Placental epithelial cell (primary cell): Measurements from ENCODE around the gene SZT2. TPM values are rescaled to one million over a fixed set of nuclear protein-coding genes. Genes with fewer than 3 reads are reported as not detected.

ENCODE experiments used
- small RNA-seq: library from RNA; depleted of rRNA; stranded (forward); fragments of <200 nt; gene quantifications from one replicate; pipeline ENCODE3, GENCODE V24; 2012
- total RNA-seq: library from RNA; depleted of rRNA; stranded (reverse); fragments of >200 nt; gene quantifications from 2 replicates; pipeline ENCODE4 v1.2.3, GENCODE V29; 2012

Gene SZT2
- total RNA-seq, result 38.4 and 45.5 TPM in 2 replicates

DNA sequence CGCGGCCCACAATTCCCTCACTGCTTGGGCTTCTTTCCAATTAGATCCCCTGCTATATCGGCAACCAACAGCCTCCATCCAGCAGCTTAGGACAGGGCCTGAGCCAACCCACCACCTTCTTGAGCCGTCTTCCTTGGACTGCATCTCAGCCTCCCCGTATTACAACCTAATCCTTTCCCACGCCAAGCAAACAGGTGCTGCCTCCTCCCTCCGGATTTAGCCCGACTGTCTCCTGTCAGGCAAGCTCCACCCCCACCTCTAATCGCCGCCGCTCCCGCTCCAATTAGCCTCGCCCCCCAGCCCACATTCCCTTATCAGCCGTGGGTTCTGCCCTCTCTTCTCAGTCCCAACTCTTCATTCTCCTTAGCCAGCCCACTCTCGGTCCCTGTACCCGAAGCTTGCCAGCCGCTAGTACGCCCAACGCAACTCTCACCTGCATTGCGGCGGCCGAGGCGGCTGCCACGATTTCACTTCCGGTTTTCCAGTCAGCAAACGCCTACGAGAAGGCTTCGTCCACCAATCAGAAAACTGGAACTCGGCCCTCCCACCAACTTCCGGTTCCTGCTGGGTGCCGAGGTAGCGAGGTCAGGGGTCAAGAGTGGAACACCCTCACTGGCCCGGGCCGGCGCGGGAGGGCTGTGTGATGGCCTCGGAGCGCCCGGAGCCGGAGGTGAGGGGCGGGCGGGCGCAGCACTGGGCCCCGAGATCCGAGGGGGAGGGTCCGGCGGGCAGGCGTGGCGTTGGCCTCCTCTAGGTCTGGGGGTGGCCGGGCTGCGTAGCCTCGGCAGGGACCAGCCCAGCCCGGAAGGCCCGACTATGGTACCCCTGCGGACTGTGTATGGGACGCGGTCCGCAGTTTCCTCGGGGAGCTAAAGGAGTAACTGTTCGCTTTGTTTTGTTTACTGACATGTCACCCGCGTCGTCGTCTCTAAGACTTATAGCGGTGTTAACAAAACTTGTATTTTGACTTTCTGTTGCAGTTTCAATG, at the start of gene SZT2, which contains the start of gene MED8:
Gene SZT2, plus strand, starts transcription at position 574 of the 988 bp plus-strand sequence. Its CDS starts 70 bp downstream, at position 644.
Gene MED8, minus strand, starts transcription at position 475 of the 988 bp plus-strand sequence. Its CDS starts 36 bp downstream, at position 439.

DNA sequence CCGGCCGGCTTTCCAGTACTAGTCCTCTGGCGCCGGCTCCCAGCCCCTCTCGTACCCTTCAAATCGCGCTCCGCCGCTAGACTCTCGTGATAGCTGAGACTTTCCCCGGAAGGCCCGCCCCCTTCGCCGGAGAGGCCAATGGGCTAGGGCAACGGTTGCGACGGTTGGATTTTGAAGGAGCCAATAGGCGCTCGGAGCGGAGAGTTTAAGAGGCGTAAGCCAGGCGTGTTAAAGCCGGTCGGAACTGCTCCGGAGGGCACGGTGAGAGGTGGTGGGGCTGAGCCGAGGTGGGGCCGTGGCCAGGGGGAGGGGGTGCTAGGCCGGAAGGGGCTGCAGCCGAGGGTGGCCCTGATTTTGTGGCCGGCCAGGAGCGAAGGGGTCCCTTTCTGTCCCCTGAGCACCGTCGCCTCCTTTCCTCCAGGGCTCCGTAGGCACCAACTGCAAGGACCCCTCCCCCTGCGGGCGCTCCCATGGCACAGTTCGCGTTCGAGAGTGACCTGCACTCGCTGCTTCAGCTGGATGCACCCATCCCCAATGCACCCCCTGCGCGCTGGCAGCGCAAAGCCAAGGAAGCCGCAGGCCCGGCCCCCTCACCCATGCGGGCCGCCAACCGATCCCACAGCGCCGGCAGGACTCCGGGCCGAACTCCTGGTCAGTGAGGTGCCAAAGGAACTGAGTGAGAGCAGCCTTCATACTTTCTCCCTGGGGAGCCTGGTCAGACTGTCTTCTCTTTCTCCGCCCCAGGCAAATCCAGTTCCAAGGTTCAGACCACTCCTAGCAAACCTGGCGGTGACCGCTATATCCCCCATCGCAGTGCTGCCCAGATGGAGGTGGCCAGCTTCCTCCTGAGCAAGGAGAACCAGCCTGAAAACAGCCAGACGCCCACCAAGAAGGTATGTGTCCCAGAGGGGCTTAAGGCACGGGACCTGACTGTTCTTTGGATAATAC, 30.7 kb upstream of the SZT2 start, which contains the start of gene CDC20:
Gene CDC20, plus strand, starts transcription at position 236 of the 948 bp plus-strand sequence. Its CDS starts 235 bp downstream, at position 471.

DNA sequence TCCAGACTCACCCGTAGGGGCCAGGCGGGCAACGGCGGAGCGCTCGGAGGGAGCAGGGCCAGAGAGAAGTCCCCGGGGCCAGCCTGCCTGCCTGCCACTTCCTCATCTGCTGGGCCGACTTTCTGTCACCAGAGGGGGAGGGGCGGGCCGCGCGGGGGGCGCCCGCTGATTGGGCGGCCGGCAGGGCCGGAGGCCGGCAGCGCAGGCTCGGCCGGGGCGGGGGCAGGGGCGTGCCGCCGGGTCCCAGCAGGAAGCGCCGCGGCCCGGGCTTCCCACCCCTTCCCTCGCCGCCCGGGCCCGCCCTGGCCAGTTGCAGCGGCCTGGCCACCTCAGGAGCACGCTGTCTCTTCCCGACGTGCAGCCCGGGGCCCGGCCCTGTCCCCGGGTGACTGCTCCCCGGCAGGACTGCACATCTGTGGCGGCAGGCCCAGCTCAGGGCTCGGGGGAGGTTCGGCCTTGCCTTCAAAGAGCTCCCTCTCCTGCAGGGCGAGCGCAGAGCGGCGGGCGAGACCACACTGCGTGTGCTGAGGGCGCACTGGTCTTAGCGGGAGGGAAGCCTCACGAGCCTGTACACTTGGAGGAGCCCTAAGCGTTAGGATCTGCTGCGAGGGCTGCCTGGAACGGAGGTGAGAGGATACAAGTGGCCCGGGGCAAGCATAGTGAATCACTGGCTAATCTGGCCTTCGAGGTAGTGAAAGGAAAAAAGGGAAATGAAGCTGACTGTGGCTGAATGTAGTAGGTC, 21.6 kb upstream of the SZT2 start, which contains the start of gene ELOVL1:
Gene ELOVL1, minus strand, starts transcription at position 108 of the 742 bp plus-strand sequence. CDS start 2,402 bp downstream, outside the sequence.

DNA sequence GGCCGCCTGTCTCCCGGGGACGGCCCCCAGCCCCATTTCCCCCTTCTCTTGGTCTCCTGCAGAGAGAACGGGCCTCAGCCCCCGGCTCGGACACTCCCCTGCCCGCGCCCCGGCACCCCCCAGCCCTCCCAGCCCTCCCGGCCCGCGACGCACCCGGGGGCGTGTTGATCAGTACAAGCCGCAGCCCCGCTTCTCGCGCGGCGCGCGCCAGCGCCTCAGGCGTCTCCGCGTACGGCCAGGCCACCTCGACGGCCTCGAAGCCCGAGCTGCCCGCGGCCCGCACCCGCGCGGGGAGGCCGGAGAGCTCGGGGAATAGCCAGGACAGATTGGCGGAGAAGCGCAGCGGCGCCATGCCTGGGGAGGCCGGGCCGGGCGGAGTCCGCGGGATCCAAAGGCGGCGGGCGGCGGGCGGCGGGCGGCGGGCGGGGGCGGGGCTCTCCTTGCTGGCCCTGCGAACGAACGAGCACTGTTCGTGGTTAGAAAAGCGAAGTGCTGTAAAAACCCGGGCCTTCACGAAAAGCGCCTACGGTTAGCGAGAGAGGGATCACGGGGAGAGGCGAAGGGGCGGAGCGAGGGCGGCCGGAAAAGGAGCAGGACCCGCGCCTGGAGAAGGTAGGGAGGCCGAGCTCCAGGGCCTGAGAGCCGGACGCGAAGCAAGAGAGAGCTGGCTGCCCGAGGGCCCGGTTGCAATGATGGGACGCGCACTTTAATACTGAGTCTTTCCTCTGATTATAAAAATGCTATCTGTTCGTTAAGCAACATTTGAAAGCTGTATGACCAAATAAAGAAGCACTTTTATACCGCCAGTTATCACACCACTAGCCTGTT, 64.0 kb downstream of the SZT2 start, which contains the start of gene HYI:
Gene HYI, minus strand, starts transcription at position 490 of the 828 bp plus-strand sequence. Its CDS starts 138 bp downstream, at position 352.

Small RNA genes lying within 50 kb of the gene (small RNA-seq; reads per million reads assigned to genes)
- not detected for gene MIR6735

Other genes starting within 250 kb of the SZT2 start
- 52.2 and 84.0 TPM in 2 replicates for gene EBNA1BP2, start 217.6 kb upstream of the SZT2 start, total RNA-seq
- 0.22 and 0.39 TPM in 2 replicates for gene CFAP57, start 217.6 kb upstream of the SZT2 start, total RNA-seq
- not detected in 2 replicates for gene TMEM125, start 119.9 kb upstream of the SZT2 start, total RNA-seq
- gene C1orf210, start 104.3 kb upstream of the SZT2 start, total RNA-seq, result 0.39 and 1.4 TPM in 2 replicates
- not detected in 2 replicates for gene TIE1, start 88.9 kb upstream of the SZT2 start, total RNA-seq
- gene MPL, start 52.1 kb upstream of the SZT2 start, total RNA-seq, result 0.11 TPM in 1 of 2 replicates, not detected in the other
- gene CDC20, start 30.9 kb upstream of the SZT2 start, total RNA-seq, result 6.7 and 33.5 TPM in 2 replicates
- 45.5 and 99.6 TPM in 2 replicates for gene ELOVL1, start 21.9 kb upstream of the SZT2 start, total RNA-seq
- gene MED8, start 99 bp upstream of the SZT2 start, total RNA-seq, result 42.4 and 58.9 TPM in 2 replicates
- gene HYI, start 64.0 kb downstream of the SZT2 start, total RNA-seq, result 31.8 and 54.6 TPM in 2 replicates
- gene PTPRF, start 141.0 kb downstream of the SZT2 start, total RNA-seq, result 145 and 161 TPM in 2 replicates